Neural progenitor cell (in vitro differentiated cells): ENCODE results near the gene RIMS1.

Experiments
- CTCF ChIP-seq: fragments of 200-600 bp; sonication (generic); IDR thresholded peaks from 2 replicates; pipeline ENCODE4 v1.5.1; 2017; ENCODE audit warnings: antibody characterized with exemption, mild to moderate bottlenecking
- EZH2 ChIP-seq: fragments of 200-600 bp; sonication (generic); IDR thresholded peaks from 2 replicates; pipeline ENCODE4 v1.6.1; 2017; ENCODE audit warnings: antibody characterized with exemption, mild to moderate bottlenecking, moderate library complexity
- EZH2phosphoT487 ChIP-seq: fragments of 200-600 bp; sonication (generic); IDR thresholded peaks from 2 replicates; pipeline ENCODE4 v1.6.1; 2017; ENCODE audit warnings: antibody characterized with exemption

- TF ChIP-seq CTCF (no peak), EZH2phosphoT487 (no peak), EZH2 (no peak)
Measured at GRCh38 chr6:71887744-71888230, 1.4 kb downstream of the RIMS1 start.
